Measurements from ENCODE around the gene ZC3H14. TPM values are rescaled to one million over a fixed set of nuclear protein-coding genes. Genes with fewer than 3 reads are reported as not detected.

Gene ZC3H14
- total RNA-seq, 1 experiment from 2014 or later: 66.2 TPM

DNA sequence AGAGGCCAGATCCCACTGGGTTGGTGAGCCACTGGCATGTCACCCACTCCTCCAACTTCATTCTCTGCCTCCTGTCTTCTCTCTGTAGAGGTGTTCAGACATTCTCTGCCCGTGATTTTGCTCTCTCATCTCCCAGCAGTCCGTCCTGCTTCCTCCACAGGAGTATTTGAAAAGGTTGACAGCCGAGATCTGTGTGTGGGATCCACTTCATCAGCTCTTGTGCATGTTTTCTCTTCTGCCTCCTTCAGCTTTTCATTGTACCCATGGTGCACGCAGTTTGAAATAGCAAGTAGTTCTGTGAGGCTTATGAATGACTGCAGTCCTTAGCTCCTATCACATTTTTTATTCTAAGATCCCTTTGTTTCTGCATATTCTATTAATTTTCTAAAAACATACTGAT is 34.8 kb downstream of the ZC3H14 start:
- Histone ChIP-seq H3K4me2 (ENCODE audit: low read length) (no peak overlapping the region), H3K27ac (ENCODE audit: low read depth, low read length) (no peak overlapping the region), H3K4me3 (replicated peaks in 1 of 2; ENCODE audit: low read depth in 1 of 2, low read length in 2 of 2) (no peak overlapping the region), H3K4me1 (ENCODE audit: control insufficient read depth in 1 of 2, insufficient read depth in 2 of 2, low read length in 2 of 2) (no peaks in the 10 kb centered on the region), H3K9me3 (ENCODE audit: control insufficient read depth in 1 of 2, insufficient read depth in 1 of 2, low read depth in 1 of 2, low read length in 2 of 2) (no peaks in the 10 kb centered on the region), H3K9ac (ENCODE audit: low read length) (no peak overlapping the region), H3K36me3 (ENCODE audit: control insufficient read depth in 1 of 2, insufficient read depth in 2 of 2, low read length in 2 of 2) (peaks cover 37 to 43% of the 10 kb centered on the region in 2 experiments), H4K20me1 (ENCODE audit: insufficient read depth) (no peaks in the 10 kb centered on the region), H3K27me3 (ENCODE audit: insufficient read depth, low read length) (no peaks in the 10 kb centered on the region), H3K79me2 (ENCODE audit: insufficient read depth, low read length) (0 out of 2 replicates have a peak, but pooled peaks cover 7% of the 10 kb centered on the region), H2AFZ (ENCODE audit: low read depth, low read length, poor library complexity, severe bottlenecking) (no peak overlapping the region), H3K9me2 (ENCODE audit: insufficient read depth) (no peaks in the 10 kb centered on the region)
- ATAC-seq (no peak), DNase-seq (ENCODE audit: low read depth, low spot score) (no peak)
- TF ChIP-seq YY1 (IDR thresholded peaks at IDR 0.05; ENCODE audit: extremely low read depth, insufficient replicate concordance, low read depth, low read length) (no peak), ZFX (IDR thresholded peaks at IDR 0.05) (no peak), CBX3 (IDR thresholded peaks at IDR 0.05; ENCODE audit: low read depth) (no peak), CEBPB (IDR thresholded peaks at IDR 0.05; ENCODE audit: low read depth) (no peak), SIN3A (IDR thresholded peaks at IDR 0.05; ENCODE audit: low read depth) (no peak), ELF1 (IDR thresholded peaks at IDR 0.05; ENCODE audit: borderline replicate concordance, low read depth) (no peak), FOSL1 (IDR thresholded peaks at IDR 0.05; ENCODE audit: low read depth) (no peak), EZH2 (IDR thresholded peaks at IDR 0.05) (no peak), SRF (IDR thresholded peaks at IDR 0.05; ENCODE audit: low read depth) (no peak), EGR1 (IDR thresholded peaks at IDR 0.05; ENCODE audit: low read depth) (no peak), POLR2AphosphoS5 (IDR thresholded peaks at IDR 0.05; ENCODE audit: low read depth, low read length) (no peak)
- TF ChIP-seq, protein P1, sequence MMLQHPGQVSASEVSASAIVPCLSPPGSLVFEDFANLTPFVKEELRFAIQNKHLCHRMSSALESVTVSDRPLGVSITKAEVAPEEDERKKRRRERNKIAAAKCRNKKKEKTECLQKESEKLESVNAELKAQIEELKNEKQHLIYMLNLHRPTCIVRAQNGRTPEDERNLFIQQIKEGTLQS (IDR thresholded peaks at IDR 0.05): no peak
- TF ChIP-seq, protein P2, sequence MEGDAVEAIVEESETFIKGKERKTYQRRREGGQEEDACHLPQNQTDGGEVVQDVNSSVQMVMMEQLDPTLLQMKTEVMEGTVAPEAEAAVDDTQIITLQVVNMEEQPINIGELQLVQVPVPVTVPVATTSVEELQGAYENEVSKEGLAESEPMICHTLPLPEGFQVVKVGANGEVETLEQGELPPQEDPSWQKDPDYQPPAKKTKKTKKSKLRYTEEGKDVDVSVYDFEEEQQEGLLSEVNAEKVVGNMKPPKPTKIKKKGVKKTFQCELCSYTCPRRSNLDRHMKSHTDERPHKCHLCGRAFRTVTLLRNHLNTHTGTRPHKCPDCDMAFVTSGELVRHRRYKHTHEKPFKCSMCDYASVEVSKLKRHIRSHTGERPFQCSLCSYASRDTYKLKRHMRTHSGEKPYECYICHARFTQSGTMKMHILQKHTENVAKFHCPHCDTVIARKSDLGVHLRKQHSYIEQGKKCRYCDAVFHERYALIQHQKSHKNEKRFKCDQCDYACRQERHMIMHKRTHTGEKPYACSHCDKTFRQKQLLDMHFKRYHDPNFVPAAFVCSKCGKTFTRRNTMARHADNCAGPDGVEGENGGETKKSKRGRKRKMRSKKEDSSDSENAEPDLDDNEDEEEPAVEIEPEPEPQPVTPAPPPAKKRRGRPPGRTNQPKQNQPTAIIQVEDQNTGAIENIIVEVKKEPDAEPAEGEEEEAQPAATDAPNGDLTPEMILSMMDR (IDR thresholded peaks at IDR 0.05 in 2 of 3, conservative IDR thresholded peaks at IDR 0.05 in 1 of 3; ENCODE audit: borderline replicate concordance in 1 of 3, insufficient read depth in 1 of 3, low read depth in 2 of 3, low read length in 2 of 3): no peak
- TF ChIP-seq, protein P3, sequence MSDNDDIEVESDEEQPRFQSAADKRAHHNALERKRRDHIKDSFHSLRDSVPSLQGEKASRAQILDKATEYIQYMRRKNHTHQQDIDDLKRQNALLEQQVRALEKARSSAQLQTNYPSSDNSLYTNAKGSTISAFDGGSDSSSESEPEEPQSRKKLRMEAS (IDR thresholded peaks at IDR 0.05): no peak
- TF ChIP-seq, protein P4, sequence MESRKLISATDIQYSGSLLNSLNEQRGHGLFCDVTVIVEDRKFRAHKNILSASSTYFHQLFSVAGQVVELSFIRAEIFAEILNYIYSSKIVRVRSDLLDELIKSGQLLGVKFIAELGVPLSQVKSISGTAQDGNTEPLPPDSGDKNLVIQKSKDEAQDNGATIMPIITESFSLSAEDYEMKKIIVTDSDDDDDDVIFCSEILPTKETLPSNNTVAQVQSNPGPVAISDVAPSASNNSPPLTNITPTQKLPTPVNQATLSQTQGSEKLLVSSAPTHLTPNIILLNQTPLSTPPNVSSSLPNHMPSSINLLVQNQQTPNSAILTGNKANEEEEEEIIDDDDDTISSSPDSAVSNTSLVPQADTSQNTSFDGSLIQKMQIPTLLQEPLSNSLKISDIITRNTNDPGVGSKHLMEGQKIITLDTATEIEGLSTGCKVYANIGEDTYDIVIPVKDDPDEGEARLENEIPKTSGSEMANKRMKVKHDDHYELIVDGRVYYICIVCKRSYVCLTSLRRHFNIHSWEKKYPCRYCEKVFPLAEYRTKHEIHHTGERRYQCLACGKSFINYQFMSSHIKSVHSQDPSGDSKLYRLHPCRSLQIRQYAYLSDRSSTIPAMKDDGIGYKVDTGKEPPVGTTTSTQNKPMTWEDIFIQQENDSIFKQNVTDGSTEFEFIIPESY (IDR thresholded peaks at IDR 0.05; ENCODE audit: extremely low read depth, insufficient replicate concordance, low read length): no peak
- TF ChIP-seq, protein P5, sequence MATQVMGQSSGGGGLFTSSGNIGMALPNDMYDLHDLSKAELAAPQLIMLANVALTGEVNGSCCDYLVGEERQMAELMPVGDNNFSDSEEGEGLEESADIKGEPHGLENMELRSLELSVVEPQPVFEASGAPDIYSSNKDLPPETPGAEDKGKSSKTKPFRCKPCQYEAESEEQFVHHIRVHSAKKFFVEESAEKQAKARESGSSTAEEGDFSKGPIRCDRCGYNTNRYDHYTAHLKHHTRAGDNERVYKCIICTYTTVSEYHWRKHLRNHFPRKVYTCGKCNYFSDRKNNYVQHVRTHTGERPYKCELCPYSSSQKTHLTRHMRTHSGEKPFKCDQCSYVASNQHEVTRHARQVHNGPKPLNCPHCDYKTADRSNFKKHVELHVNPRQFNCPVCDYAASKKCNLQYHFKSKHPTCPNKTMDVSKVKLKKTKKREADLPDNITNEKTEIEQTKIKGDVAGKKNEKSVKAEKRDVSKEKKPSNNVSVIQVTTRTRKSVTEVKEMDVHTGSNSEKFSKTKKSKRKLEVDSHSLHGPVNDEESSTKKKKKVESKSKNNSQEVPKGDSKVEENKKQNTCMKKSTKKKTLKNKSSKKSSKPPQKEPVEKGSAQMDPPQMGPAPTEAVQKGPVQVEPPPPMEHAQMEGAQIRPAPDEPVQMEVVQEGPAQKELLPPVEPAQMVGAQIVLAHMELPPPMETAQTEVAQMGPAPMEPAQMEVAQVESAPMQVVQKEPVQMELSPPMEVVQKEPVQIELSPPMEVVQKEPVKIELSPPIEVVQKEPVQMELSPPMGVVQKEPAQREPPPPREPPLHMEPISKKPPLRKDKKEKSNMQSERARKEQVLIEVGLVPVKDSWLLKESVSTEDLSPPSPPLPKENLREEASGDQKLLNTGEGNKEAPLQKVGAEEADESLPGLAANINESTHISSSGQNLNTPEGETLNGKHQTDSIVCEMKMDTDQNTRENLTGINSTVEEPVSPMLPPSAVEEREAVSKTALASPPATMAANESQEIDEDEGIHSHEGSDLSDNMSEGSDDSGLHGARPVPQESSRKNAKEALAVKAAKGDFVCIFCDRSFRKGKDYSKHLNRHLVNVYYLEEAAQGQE (IDR thresholded peaks at IDR 0.05; ENCODE audit: low read depth): no peak
- BruUV-seq (replicated peaks): no TSS peak
- ChIA-PET POLR2A (no interaction called here), CTCF (no interaction called here), RAD21 (ENCODE audit: low non-redundant PET in 1 of 2, low total read pairs in 2 of 2, uncharacterized antibody in 2 of 2, unreplicated experiment in 2 of 2) (no interaction called here)
- intact Hi-C loops (cut with micrococcal nuclease): no loop called here
